Nephron progenitor cell (in vitro differentiated cells): ENCODE measurements around the gene NOL6.
A peak's percentile ranks its signal among the peaks of the same experiment; 100 is the strongest.

Experiments used
- DNase-seq: peaks from one replicate; pipeline ENCODE4 v3.0.0; 2021
- H3K27ac Mint-ChIP-seq: 2 replicates; pipeline ENCODE4 v1.8.0; 2021; ENCODE audit warnings: mild to moderate bottlenecking, moderate library complexity, mixed read lengths
- H3K27me3 Mint-ChIP-seq: 2 replicates; pipeline ENCODE4 v1.8.0; 2021; ENCODE audit warnings: mild to moderate bottlenecking, low read depth, mixed read lengths; ENCODE audit not compliant: poor library complexity
- H3K36me3 Mint-ChIP-seq: 2 replicates; pipeline ENCODE4 v1.8.0; 2021; ENCODE audit warnings: low read depth, mixed read lengths
- H3K4me1 Mint-ChIP-seq: 2 replicates; pipeline ENCODE4 v1.8.0; 2021; ENCODE audit warnings: mixed read lengths
- H3K4me3 Mint-ChIP-seq: 2 replicates; pipeline ENCODE4 v1.8.0; 2021; ENCODE audit warnings: mild to moderate bottlenecking, moderate library complexity, mixed read lengths
- H3K9me3 Mint-ChIP-seq: 2 replicates; pipeline ENCODE4 v1.8.0; 2021; ENCODE audit warnings: mild to moderate bottlenecking, moderate library complexity, mixed read lengths
- TF ChIP-seq, protein P1 (sequence below): fragments of 200-600 bp; sonication (generic); IDR thresholded peaks from 2 replicates; pipeline ENCODE4 v1.5.0; 2021; ENCODE audit warnings: antibody characterized with exemption

Gene NOL6

DNA sequence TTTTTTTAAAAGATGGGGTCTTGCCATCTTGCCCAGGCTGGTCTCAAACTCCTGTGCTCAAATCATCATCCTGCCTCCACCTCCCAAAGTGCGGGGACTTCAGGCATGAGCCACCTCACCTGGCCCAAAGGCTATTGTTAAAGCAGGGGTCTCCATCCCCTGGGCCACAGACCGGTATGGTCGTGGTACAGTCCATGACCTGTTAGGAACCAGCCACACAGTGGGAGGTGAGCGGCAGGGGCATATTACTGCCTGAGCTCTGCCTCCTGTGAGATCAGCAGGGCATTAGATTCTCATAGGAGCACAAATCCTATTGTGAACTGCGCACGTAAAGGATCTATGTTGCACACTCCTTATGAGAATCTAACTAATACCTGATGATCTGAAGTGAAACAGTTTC, 7.3 kb upstream of the NOL6 start:
- Mint-ChIP-seq H3K27me3 (no peaks in the 10 kb centered on the region), H3K4me3 (no peak overlapping the region)

DNA sequence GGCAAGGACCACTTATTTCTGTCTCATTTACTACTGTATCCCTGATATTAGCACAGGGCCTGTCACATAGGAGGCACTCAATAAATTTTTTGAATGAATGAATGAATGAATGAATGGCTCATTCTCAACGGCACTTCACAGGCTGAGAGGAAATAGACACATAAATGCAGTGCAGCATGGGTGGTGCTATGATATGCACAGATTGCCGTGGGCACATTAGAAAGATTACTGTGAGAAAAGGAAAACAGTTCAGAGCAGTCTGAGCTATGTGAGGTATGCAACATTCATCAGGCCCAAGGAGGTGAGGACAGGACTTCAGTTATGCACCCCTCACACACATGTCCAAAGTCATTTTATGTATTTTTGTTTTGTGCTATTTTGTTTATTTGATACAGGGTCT, 6.4 kb upstream of the NOL6 start:
- Mint-ChIP-seq H3K36me3 (no peaks in the 10 kb centered on the region), H3K27ac (no peak overlapping the region), H3K4me3 (no peak overlapping the region), H3K9me3 (no peaks in the 10 kb centered on the region), H3K4me1 (no peaks in the 10 kb centered on the region), H3K27me3 (no peaks in the 10 kb centered on the region)
- DNase-seq: no peak
- TF ChIP-seq, protein P1, sequence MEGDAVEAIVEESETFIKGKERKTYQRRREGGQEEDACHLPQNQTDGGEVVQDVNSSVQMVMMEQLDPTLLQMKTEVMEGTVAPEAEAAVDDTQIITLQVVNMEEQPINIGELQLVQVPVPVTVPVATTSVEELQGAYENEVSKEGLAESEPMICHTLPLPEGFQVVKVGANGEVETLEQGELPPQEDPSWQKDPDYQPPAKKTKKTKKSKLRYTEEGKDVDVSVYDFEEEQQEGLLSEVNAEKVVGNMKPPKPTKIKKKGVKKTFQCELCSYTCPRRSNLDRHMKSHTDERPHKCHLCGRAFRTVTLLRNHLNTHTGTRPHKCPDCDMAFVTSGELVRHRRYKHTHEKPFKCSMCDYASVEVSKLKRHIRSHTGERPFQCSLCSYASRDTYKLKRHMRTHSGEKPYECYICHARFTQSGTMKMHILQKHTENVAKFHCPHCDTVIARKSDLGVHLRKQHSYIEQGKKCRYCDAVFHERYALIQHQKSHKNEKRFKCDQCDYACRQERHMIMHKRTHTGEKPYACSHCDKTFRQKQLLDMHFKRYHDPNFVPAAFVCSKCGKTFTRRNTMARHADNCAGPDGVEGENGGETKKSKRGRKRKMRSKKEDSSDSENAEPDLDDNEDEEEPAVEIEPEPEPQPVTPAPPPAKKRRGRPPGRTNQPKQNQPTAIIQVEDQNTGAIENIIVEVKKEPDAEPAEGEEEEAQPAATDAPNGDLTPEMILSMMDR: no peak

More for the DNA sequence above, 7.3 kb upstream of the NOL6 start:
- Mint-ChIP-seq H3K4me1 (no peaks in the 10 kb centered on the region), H3K27ac (no peak overlapping the region), H3K36me3 (no peaks in the 10 kb centered on the region), H3K9me3 (no peaks in the 10 kb centered on the region)
- TF ChIP-seq, protein P1: no peak
- no peak for DNase-seq

DNA sequence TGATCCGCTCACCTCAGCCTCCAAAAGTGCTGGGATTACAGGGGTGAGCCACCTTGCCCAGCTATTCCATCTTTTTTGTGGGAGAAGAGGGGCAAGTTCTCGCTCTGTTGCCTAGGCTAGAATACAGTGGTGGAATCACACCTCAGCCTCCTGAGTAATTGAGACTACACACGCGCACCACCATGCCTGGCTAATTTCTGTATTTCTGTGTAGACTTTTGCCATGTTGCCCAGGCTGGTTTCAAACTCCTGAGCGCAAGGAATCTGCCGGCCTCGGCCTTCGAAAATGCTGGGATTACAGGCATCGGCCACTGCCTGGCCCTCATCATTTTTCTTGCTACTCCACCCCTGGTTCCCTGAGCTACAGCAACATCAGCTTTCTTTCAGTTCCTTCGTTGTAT, 2.8 kb upstream of the NOL6 start:
- Mint-ChIP-seq H3K36me3 (peaks cover 7% of the 10 kb centered on the region), H3K9me3 (no peaks in the 10 kb centered on the region), H3K27ac (peak overlapping the region; percentile 83), H3K4me1 (peaks cover 25% of the 10 kb centered on the region), H3K4me3 (peak overlapping the region; percentile 39), H3K27me3 (no peaks in the 10 kb centered on the region)
- TF ChIP-seq, protein P1: no peak
- no peak for DNase-seq

DNA sequence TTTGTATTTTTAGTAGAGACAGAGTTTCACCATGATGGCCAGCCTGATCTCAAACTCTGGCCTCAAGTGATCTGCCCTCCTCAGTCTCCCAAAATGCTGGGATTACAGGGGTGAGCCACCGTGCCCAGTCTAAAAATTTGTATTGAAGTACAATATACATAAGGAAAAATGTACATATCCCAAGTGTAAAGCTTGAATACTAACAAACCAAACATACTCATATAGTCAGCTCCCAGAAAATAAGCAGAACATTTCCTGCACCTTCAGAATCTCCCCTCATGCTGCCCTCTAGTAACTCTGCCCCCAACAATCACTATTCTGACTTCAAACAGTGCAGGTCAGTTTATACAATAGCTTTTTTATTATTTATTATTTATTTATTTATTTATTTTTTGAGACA, 1.6 kb upstream of the NOL6 start:
- DNase-seq: no peak
- Mint-ChIP-seq H3K4me1 (peaks cover 25% of the 10 kb centered on the region), H3K36me3 (peaks cover 17% of the 10 kb centered on the region), H3K4me3 (peak overlapping the region; percentile 66), H3K27me3 (no peaks in the 10 kb centered on the region), H3K27ac (no peak overlapping the region), H3K9me3 (no peaks in the 10 kb centered on the region)
- TF ChIP-seq, protein P1: no peak

DNA sequence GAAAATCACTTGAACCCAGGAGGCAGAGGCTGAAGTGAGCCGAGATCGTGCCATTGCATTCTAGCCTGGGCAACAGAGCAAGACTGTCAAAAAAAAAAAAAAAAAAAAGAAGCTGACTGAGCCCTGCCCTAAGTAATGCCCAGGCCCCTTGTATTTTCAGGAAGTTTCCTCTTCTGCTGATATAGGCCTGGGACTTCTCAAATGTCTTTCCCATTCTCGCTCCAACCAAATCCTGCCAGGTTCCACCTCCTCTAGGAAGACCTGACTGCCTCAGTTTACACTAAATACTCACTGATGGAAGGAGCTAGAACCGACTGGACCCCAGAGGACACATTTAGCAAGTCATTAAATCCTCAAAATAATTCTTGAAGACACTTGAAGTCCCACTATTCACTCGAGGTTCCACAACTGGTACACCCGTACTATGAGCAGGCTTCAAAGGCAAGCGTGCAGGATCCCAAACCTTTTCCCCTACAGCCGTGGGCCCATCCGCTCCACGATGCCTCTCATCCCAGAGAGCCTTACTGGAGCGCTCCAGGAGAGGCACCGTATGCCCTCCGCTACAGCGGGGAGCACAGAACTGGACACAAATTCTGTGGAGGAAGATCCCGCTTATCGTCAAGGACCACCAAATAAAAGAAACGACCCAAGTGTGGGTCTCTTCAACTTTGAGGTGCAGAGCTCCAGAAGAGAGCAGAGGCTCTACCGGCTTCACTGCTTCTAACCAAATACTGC, 676 bp downstream of the NOL6 start:
- TF ChIP-seq, protein P1: no peak
- Mint-ChIP-seq H3K9me3 (no peaks in the 10 kb centered on the region), H3K36me3 (peaks cover 35% of the 10 kb centered on the region), H3K4me3 (peak overlapping the region; percentile 99), H3K4me1 (peaks cover 25% of the 10 kb centered on the region), H3K27ac (no peak overlapping the region), H3K27me3 (no peaks in the 10 kb centered on the region)
- no peak for DNase-seq
